ENCODE results near the gene GNRHR.

DNA sequence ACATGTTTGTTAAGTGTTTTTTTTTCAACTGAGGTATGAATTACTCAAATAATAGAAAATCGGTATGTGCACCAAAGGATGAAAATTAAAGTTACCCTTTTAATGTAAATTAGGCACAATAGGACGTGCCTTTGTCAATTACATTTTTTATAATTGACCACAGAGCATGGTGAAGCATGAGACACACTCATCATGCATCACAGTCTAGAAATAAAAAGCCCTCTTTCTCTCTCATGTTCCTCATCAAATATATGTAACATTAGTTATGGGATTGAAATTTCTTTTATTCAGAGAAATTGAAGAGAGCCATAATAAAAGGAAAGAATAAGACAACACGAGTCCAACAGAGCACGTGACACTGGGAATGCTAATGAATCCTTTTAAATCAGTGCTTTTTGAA, 3.5 kb downstream of the GNRHR start:
- TF ChIP-seq CTCF (IDR thresholded peaks at IDR 0.05) (no peak), POLR2AphosphoS5 (IDR thresholded peaks at IDR 0.05) (no peak), POLR2A (IDR thresholded peaks at IDR 0.05) (no peak)
